ENCODE results near the gene KNL1.

DNA sequence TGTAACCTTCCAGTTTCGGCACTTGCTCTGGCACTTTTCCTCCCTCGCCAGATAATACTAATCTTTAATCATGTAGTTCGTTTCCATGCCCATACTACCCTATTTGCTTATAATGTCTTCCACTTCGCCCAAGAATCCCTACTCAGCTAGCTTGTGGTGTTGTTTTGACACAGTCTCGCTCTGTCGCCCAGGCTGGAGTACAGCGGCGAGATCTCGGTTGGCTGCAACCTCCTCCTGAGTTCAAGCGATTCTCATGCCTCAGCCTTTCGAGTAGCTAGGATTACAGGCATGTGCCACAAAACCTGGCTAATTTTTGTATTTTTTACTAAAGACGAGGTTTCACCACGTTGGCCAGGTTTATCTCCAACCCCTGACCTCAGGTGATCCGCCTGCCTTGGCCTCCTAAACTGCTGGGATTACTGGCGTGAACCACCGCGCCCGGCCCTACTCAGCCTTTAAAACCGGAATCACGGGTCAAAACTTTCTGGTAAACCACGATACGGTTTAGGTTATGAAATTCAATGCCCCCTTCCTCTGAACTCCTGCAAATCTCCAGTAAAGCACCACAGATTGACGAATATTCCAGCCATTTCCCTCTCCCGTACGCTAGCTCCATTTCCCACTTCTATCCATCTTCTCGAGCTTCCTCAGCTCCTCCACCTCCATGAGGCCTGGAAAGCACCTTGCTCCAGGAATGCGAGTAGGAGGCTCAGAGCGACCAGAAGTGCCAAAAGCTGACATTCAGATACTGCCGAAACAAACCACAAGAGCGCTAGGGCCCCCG, 100.0 kb downstream of the KNL1 start:
- no peak for TF ChIP-seq CSRNP3 (CRISPR knock-in tag; IDR thresholded peaks at IDR 0.05)
- no peak for TF ChIP-seq CREB5 (CRISPR knock-in tag; IDR thresholded peaks at IDR 0.05; ENCODE audit: low read depth)
- TF ChIP-seq ZNF8 (CRISPR knock-in tag; IDR thresholded peaks at IDR 0.05), result no peak
- no peak for TF ChIP-seq RARB (CRISPR knock-in tag; IDR thresholded peaks at IDR 0.05)
- TF ChIP-seq ZNF70 (CRISPR knock-in tag; IDR thresholded peaks at IDR 0.05), result no peak

Measured in SK-N-SH treated with all-trans-retinoic acid at 6 μM for 48 hours (cell line).